Upper lobe of right lung (tissue), 1 donor: ENCODE data around the gene FTCDNL1. TPM values are rescaled to one million over a fixed set of nuclear protein-coding genes. Genes with fewer than 3 reads are reported as not detected.

ENCODE experiments used
- ATAC-seq: fragments of 200-7000 bp; cut with Tn5 transposase; one replicate; pipeline ENCODE4 v1.9.1; 2020; ENCODE audit warnings: mild to moderate bottlenecking, moderate library complexity
- DNase-seq: peaks from one replicate; pipeline ENCODE4 v3.0.0-alpha.2; 2020
- H3K27ac ChIP-seq: fragments of 200-600 bp; one replicate; pipeline ENCODE4 v1.8.0; 2022
- H3K27me3 ChIP-seq: fragments of 200-600 bp; one replicate; pipeline ENCODE4 v1.8.0; 2022; ENCODE audit warnings: mild to moderate bottlenecking
- H3K36me3 ChIP-seq: fragments of 200-600 bp; one replicate; pipeline ENCODE4 v1.8.0; 2022
- H3K4me1 ChIP-seq: fragments of 200-600 bp; one replicate; pipeline ENCODE4 v1.8.0; 2022
- H3K4me3 ChIP-seq: fragments of 200-600 bp; one replicate; pipeline ENCODE4 v1.8.0; 2022; ENCODE audit warnings: mild to moderate bottlenecking
- H3K9me3 ChIP-seq: fragments of 200-600 bp; one replicate; pipeline ENCODE4 v1.8.0; 2022
- intact Hi-C: fragments of 100-400 bp; cut with DNase I; formaldehyde crosslinking; loops from one replicate; pipeline ENCODE4 v1.11.0; 2022
- total RNA-seq: library from RNA; stranded (reverse); fragmentation: NEBNext Ultra II Directional; extraction: Animal tissue kit (Norgen Biotek cat#: 25700); gene quantifications from one replicate; pipeline ENCODE4 v1.2.1, GENCODE V29; 2021
- TF ChIP-seq, protein P1 (sequence below): fragments of 200-600 bp; IDR thresholded peaks from one replicate; pipeline ENCODE4 v1.8.0; 2022; ENCODE audit warnings: antibody characterized with exemption
- donor health status: DM: no; HTN: yes; CAD: no; lungs with severe emphysema.

The FTCDNL1 gene
- total RNA-seq, 1 donor from 2014 or later: 2.1 TPM

DNA sequence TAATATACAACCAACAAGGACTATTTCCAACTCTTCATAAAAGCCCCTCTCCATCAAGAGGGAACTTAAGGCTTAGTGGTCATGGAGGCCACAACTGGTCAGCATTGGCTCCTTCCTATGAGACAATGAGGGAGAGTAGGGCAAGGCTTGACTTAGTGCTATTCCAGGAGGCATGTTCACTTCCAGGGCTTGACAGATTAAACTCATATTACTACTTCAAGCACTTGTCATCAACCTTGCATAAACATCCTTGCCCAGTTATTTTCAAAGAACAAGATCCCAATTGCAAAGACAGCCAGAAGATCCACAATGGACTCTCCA lies 133.4 kb downstream of the FTCDNL1 start:
- no peak overlapping the region for H3K4me3 ChIP-seq
- no peak overlapping the region for H3K27ac ChIP-seq
- TF ChIP-seq, protein P1, sequence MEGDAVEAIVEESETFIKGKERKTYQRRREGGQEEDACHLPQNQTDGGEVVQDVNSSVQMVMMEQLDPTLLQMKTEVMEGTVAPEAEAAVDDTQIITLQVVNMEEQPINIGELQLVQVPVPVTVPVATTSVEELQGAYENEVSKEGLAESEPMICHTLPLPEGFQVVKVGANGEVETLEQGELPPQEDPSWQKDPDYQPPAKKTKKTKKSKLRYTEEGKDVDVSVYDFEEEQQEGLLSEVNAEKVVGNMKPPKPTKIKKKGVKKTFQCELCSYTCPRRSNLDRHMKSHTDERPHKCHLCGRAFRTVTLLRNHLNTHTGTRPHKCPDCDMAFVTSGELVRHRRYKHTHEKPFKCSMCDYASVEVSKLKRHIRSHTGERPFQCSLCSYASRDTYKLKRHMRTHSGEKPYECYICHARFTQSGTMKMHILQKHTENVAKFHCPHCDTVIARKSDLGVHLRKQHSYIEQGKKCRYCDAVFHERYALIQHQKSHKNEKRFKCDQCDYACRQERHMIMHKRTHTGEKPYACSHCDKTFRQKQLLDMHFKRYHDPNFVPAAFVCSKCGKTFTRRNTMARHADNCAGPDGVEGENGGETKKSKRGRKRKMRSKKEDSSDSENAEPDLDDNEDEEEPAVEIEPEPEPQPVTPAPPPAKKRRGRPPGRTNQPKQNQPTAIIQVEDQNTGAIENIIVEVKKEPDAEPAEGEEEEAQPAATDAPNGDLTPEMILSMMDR: no peak
- DNase-seq (no peak), ATAC-seq (no peak)
- no peaks in the 10 kb centered on the region for H3K9me3 ChIP-seq
- intact Hi-C loops: no loop called here
- no peaks in the 10 kb centered on the region for H3K27me3 ChIP-seq
- H3K4me1 ChIP-seq: no peaks in the 10 kb centered on the region
- H3K36me3 ChIP-seq: no peaks in the 10 kb centered on the region

GRCh38 chr2:199716807-199717586 lies 134.0 kb downstream of the FTCDNL1 start:
- no peaks in the 10 kb centered on the region for H3K4me1 ChIP-seq
- H3K27ac ChIP-seq: no peak overlapping the region
- no peaks in the 10 kb centered on the region for H3K9me3 ChIP-seq
- TF ChIP-seq, protein P1: no peak
- no peak for ATAC-seq
- H3K36me3 ChIP-seq: no peaks in the 10 kb centered on the region
- intact Hi-C loops: no loop called here
- no peak overlapping the region for H3K4me3 ChIP-seq
- DNase-seq: no peak
- no peaks in the 10 kb centered on the region for H3K27me3 ChIP-seq

- H3K4me1 ChIP-seq: no peaks in the 10 kb centered on the region
- H3K36me3 ChIP-seq: no peaks in the 10 kb centered on the region
- no peak overlapping the region for H3K27ac ChIP-seq
- TF ChIP-seq, protein P1: no peak
- intact Hi-C loops: no loop called here
- ATAC-seq (no peak), DNase-seq (no peak)
- no peaks in the 10 kb centered on the region for H3K27me3 ChIP-seq
- no peak overlapping the region for H3K4me3 ChIP-seq
- no peaks in the 10 kb centered on the region for H3K9me3 ChIP-seq
These were observed 137.2 kb downstream of the FTCDNL1 start for GRCh38 chr2:199713746-199714145.

DNA sequence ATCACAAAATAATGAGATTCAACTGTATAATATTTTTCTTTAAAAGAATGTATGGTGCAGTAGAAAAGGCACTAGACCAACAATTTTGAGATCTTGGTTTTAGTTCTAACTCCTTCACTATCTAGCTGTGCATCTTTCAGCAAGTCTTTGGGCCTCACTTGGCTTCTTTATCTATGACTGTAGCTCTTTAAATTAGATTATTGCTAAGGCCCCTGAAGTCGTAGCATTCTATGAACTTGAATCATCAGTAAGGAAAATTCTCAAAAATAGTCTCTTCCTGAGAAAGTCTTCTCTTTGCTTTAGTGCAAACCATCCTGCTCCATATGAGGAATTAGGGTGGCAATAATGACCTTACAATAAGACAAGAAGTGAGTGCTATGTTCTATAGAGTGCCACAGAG lies 140.4 kb downstream of the FTCDNL1 start:
- intact Hi-C loops: no loop called here
- TF ChIP-seq, protein P1: no peak

More for the DNA sequence above, 140.4 kb downstream of the FTCDNL1 start:
- no peak for ATAC-seq
- DNase-seq: no peak
- H3K4me3 ChIP-seq: no peak overlapping the region
- H3K27me3 ChIP-seq: no peaks in the 10 kb centered on the region
- no peaks in the 10 kb centered on the region for H3K9me3 ChIP-seq
- no peak overlapping the region for H3K27ac ChIP-seq
- no peaks in the 10 kb centered on the region for H3K36me3 ChIP-seq
- no peaks in the 10 kb centered on the region for H3K4me1 ChIP-seq

Other genes with a start within 250 kb of the FTCDNL1 start
- gene C2orf69, start 60.1 kb upstream of the FTCDNL1 start, total RNA-seq: 11.3 TPM
- 7.5 TPM for gene TYW5, start 104.3 kb upstream of the FTCDNL1 start, total RNA-seq
- 13.1 TPM for gene MAIP1, start 104.4 kb upstream of the FTCDNL1 start, total RNA-seq